HEK293 (cell line): ENCODE results near the gene FOXK2.

Source experiments
- CTCF ChIP-seq: fragments of 450-650 bp; formaldehyde crosslinking; IDR thresholded peaks from 2 replicates; pipeline ENCODE4 v1.5.1; 2016; ENCODE audit warnings: missing biosample characterization, missing genetic modification characterization
- INSM2 ChIP-seq: fragments of 450-650 bp; formaldehyde crosslinking; IDR thresholded peaks from 2 replicates; pipeline ENCODE4 v1.5.1; 2016; ENCODE audit warnings: missing biosample characterization, missing genetic modification characterization
- REST ChIP-seq: fragments of 450-650 bp; formaldehyde crosslinking; IDR thresholded peaks from 2 replicates; pipeline ENCODE4 v1.5.1; 2016; ENCODE audit warnings: missing biosample characterization, missing genetic modification characterization
- ZNF133 ChIP-seq: fragments of 450-650 bp; formaldehyde crosslinking; IDR thresholded peaks from 2 replicates; pipeline ENCODE4 v1.5.1; 2016; ENCODE audit warnings: missing biosample characterization, missing genetic modification characterization
- ZNF138 ChIP-seq: fragments of 450-650 bp; formaldehyde crosslinking; IDR thresholded peaks from 2 replicates; pipeline ENCODE4 v1.5.1; 2016; ENCODE audit warnings: missing biosample characterization, missing genetic modification characterization, borderline replicate concordance
- ZNF518A ChIP-seq: fragments of 450-650 bp; formaldehyde crosslinking; conservative IDR thresholded peaks from 2 replicates; pipeline ENCODE4 v1.5.1; 2016; ENCODE audit warnings: low read depth, missing biosample characterization, missing genetic modification characterization
- ZNF664 ChIP-seq: fragments of 450-650 bp; formaldehyde crosslinking; IDR thresholded peaks from 2 replicates; pipeline ENCODE4 v1.5.1; 2016; ENCODE audit warnings: missing biosample characterization, missing genetic modification characterization

- no peak for TF ChIP-seq ZNF138 (tag by site-specific recombination)
- no peak for TF ChIP-seq ZNF664 (tag by site-specific recombination)
- no peak for TF ChIP-seq ZNF133 (tag by site-specific recombination)
- no peak for TF ChIP-seq REST (tag by site-specific recombination)
- no peak for TF ChIP-seq CTCF
- no peak for TF ChIP-seq INSM2 (tag by site-specific recombination)
- no peak for TF ChIP-seq ZNF518A
Measured at GRCh38 chr17:82627405-82627804, 107.9 kb downstream of the FOXK2 start.
